ENCODE results near the gene TRPC4.
"Not testable (repeated sequence)": the region's sequence is repeated elsewhere in the genome, so short reads cannot be mapped to it uniquely, and the experiment has no call there.

The TRPC4 gene

DNA sequence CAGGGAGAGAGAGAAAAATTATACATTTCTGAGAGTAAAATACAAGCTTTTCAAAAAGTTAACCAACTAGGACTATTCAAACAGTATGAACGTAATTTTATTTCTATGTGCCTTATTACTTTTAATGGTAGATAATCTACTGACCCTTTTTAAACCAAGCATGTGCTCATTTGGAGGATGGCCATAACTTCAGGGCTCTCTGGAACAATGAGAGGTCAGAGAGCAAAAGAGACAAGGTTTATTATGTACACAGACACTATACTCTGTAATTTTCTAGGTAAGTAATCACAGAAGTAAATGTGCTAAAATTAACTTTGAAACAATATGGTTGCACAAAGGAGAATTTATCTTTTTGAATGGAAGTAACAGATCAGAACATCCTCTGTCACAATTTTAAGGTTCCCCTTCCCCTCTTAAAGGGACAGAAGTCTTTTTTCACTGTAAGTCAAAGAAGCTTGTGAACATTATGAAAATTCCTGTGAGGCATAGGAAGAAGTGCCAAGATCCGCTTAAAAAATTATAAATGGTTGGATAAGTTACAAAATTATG is 272.0 kb downstream of the TRPC4 start:
- DNase-seq: no peak

DNA sequence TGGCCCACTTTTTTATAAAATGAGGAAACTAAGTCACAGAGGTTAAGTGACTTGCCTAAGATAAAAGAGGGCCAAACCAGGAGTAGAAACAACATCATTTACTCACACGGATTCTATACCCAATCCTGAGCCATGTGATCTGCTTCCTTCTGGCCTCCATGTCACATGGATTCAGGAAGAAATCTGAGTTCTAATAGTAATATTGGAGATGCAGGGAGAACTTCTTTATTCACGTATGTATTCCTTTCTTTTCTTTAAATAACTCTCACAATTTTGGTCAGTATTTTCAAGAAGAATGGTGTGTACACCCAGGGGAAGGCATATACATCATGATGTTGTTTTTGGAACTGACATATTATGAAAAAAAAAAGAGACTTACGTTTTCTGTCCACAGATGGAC is 272.8 kb downstream of the TRPC4 start:
- DNase-seq: no peak

DNA sequence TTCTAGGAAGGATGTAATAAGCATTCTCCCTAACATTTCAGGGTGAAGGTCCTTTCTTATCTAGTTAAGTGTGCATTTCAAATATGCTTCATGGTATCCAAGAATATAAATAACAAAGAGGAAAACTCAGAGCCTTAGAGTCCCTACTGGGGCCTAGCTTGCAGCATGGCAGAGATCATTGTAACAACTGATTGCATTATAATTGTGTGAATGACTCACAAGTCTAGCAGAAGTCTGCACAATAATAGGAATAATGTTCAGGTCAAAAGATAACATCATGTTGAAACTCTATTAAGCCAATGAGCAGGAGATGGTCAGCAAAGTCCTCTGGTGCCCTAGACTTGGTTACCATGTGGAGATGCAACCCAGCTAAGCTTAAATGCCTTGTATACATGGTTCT is 274.4 kb downstream of the TRPC4 start:
- DNase-seq: no peak

DNA sequence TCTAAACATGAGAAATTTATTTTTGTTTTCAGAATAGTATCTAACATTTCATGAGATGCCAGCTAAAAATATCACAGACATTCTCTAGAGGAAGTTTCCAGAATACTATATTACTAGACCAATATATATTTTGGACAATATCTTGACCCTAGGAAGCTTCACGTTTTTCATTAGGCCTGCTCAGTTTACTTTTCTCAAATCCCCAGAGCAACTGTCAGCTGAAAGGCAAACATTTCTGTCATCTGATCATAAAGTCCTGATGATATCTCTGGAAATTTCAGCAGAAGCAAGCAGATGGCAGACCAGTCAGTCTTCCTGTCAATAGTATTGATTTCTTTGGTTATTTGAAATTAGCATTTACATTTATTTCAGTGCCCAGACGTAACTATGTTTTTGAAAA is 275.0 kb downstream of the TRPC4 start:
- DNase-seq: no peak

DNA sequence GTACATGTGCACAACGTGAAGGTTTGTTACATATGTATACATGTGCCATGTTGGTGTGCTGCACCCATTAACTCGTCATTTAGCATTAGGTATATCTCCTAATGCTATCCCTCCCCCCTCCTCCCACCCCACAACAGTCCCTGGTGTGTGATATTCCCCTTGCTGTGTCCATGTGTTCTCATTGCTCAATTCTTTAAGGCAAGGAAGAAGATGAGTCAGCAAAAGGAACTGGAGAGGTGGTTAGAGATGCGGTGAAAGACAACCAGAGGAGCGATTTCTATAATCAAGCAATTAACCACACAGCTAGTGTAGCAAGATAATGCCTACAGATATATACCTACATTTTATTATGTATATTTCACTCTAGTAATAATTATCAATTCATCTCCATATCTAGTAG is 280.2 kb downstream of the TRPC4 start:
- not testable (repeated sequence) for DNase-seq

DNA sequence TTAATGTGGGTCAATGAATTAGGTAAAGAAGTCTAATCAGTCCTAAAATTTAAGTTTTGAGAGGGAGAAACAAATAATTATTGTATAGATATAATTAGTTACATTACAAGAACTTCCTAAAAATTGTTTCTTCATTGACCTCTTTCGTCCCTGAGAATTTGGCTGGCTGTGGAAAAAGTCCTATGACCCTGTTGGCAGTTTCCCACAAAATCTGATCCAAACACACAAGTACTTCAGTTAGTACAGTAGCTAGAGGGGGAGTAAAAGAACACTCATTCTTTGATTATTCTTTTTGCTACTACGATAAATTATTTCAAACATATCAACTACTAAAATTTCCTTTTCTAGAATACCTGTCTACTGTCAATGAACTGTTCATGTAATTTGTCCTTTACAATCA is 282.3 kb downstream of the TRPC4 start:
- no peak for DNase-seq
